ENCODE measurements around the gene SRD5A2. TPM values are rescaled to one million over a fixed set of nuclear protein-coding genes. Genes with fewer than 3 reads are reported as not detected.

Gene SRD5A2
- total RNA-seq, 1 donor from 2014 or later = 0.20 TPM

Other genes starting within 250 kb of the SRD5A2 start
- 2.0 and 25.9 TPM in 2 replicates for gene XDH, start 166.2 kb downstream of the SRD5A2 start, total RNA-seq

All from renal cortical epithelial cell (primary cell).